ENCODE results near the gene SYN1.

DNA sequence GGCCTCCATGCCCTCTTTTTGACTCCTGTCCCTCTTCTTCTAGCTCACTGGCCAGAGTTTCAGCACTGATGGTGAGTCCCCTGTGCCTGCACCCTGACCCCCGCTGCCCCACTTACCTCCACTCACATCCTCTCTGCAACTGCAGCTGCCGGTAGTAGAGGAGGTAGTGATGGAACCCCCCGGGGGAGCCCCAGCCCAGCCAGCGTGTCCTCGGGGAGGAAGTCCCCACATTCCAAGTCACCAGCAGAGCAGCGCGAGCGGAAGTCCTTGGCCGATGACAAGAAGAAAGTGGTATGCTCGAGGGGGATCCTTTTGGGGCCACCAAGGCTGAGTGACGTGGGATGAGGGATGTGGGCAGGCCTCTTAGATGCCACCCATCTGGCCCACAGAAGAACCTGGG is 52.8 kb downstream of the SYN1 start:
- TF ChIP-seq POLR2A (IDR thresholded peaks at IDR 0.05) (no peak), POLR2AphosphoS5 (IDR thresholded peaks at IDR 0.05) (no peak)
